Stimulated activated CD8-positive, alpha-beta memory T cell treated with anti-CD3 and anti-CD28 coated beads, Interleukin-15, amount 100 ng/mL, for 4 hours (primary cell): Measurements from ENCODE around the gene CACNG4.

Experiments used
- DNase-seq, 2 donors: peaks; one replicate each; pipeline ENCODE4 v3.0.0-alpha.2; 2020; ENCODE audit warnings: low read depth in 2 of 2

Gene CACNG4

DNA sequence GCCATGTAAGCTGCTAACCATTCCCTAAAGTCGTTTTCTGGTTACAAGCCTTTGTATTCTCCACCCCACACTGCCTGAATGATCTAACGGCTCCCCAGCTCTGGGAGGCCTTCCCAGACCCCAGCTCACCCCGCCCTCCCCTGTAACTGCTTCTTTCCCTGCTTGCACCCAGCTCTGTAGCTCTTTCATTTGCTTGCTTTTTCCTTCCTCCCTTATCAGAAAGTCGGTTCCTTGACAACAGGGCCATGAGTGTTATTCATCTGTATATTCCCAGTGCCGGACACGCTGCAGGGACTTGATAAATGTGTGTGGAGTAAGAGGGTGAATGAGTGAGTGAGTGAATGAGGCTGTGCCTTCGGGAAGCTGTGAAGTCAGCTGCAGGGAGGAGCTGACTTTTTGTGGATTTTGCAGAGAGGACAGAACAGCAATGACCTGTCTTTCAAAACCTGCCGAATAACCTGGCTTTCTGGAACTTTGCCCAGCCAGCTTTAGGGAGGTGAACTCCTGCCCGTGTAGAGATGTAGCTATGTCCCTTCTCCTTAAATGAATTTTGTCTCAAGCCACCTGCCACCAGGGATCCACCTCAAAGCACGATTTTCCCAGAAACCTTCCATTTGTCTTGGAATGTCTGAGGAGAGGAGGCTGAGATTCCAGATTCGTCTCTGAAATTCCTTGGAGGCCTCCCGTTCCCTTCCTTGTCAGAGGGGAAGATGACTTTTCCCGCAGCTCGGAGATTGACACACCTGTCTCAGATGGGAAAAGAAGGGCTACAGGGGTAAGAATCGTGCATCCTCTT lies 20.0 kb upstream of the CACNG4 start:
- no peak for DNase-seq

DNA sequence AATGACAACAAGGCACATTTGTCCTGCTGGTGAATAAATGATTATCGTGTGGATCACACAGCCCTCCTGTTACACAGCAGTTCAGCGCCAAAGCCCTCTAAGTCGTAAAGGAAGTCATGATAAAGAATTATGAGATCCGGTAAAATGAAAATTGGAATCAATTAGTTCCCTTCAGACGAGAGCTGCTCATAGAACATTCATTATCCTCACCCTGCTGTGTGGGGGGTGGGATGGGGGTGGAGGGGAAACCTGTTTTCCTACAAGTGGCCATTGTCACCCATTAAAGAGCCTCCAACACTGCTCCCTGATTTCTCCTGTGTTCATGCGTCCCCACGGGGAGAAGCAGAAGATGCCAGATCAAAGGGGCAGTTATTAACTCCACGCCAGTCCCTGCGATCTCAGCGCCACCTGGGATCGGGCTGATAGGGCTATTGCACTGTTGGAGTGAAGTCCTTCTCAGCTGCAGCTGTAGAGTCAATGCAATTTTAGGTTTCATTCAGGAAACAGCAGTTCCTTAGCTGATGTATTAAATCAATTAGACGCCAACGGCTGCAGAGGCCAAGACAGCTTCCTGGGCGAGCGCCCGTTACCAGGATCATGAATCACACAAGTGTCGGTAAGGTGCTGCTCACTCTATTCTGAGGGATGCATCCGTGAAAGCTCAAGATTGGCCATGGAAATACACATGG lies 19.2 kb upstream of the CACNG4 start:
- DNase-seq: no peak

DNA sequence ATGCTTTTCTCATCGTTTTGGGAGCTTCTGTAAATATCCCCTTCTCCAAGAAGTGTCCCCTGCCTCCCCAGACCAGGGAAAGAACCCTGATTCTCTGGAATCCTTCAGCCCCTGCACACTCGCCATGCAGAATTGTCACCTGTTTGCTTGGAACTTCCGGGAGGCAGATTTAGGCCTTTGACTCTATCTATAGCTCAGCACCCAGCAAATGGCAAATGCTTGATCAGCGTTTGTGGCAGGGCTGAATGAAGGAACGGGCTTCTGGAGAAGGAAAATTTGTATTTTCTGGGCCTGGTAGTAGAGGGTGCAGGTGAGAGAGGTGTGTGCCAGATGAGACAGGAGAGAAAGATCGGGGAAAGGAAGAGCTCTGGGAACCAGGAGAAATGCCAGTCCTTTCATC lies 18.3 kb upstream of the CACNG4 start:
- no peak for DNase-seq

DNA sequence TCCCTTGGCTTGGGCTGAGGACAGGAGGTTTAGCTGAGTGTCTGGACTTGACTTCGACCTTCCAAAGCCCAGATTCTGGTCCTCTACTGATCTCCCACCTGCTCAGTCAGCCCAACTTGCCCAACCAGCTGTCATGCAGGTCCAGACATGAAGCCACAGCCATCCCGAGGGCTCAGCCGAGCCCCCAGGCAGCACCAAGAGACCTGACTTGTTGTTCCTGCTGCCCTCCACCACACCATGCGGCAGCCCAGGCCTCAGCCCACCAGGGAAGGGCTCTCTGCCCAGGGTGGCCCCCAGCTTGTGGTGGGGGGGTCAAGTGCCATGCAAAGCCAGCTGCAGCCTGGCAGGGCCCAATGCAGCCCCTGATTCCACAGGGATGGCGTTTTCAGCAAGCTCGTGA lies 17.2 kb upstream of the CACNG4 start:
- DNase-seq: no peak

DNA sequence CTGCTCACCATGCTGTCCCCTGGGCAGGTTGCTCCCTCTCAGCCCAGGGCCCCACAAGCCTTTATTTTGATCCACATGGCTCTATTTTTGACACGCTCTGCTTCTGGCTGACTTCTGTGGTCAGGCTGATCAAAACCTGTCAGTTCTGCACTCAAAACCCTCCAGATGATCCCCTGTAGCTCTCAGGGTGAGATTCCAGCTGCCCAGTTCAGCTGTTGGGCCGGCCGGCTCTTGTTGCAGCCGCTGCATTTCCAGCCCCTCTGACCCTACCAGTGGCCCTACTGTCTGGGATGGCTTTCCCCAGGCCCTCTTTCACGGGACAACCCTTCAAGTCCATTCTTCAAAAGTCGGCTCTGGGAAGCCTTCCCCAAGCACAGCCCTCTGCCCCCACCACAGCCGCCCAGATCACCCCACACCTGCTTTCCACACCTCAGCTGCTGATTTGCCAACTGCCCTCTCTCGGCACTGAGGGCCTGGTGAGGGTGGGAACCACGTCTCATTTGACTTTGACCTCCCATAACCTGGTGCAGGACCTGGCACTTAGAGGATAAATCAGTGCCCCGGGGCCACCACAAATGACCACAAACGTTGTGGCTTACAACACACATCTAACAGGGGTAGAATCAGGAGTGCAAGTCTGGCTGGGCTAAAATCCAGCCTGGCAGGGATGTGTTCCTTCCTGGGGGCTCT lies 16.3 kb upstream of the CACNG4 start:
- no peak for DNase-seq

DNA sequence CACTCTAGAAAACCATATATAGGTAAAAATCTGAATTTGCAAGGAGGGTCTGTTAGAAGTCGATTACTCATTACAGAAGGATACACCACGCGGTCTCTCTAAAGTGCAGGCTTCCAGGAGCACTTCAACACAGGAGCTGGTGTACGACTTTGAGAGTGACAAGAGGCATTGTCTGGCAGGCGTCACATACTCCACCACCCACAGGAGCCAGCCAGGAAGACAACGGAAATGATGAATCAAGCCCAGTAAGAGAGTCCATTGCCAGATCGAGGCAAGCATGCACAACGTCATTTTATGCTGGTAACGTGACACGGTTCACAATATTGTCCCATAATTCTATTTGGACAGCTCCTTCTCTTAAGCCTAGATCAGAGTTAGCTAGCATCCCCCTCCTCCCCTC lies 15.0 kb upstream of the CACNG4 start:
- no peak for DNase-seq

DNA sequence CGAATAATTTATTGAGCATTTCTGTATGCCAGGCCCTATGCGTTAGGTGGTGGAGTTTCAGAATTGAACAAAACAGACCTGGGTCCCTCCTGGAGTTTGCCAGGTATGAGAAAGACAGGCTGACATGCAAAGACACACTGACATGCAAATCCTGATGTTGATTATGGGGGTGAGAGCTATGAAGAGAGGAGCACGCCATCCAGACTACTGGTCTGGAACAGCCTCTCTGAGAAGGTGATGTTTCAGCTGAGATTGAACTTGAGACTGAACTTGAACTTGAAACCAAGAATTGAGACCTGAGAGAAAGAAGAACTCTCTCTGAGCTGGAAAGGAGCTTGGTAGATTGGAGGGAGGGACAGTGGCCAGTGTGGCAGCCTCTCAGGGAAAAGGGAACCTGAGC lies 14.2 kb upstream of the CACNG4 start:
- no peak for DNase-seq

DNA sequence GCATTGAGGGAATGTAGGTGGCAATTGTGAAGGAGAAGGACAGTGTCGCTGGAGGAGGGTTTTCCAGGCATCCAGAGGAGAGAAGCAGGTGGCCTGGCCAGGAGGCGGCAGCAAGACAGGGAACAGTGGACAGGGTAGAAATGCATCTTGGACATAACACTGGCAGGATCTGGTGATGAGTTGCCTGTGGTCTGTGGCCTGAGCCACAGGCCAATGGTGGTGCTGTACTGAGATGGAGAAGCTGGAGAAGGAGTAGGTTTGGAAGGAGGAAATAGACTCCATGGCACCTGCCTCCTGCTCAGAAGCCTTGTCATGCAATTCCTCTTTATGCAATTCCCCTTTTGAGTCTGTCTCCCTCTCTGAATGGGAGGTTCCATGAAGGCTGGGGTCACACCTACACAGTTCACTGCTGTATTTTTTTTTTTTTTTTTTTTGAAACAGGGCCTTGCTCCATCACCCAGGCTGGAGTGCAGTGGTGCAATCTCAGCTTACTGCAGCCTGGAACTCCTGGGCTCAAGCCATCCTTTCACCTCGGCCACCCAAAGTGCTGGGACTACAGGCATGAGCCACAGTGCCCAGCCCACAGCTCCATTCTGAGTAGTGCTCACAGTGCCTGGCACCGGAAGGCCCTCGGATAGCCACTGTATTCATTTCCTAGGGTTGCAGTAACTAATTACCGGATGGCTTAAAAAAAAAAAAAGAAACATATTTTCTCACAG lies 13.5 kb upstream of the CACNG4 start:
- DNase-seq: no peak

DNA sequence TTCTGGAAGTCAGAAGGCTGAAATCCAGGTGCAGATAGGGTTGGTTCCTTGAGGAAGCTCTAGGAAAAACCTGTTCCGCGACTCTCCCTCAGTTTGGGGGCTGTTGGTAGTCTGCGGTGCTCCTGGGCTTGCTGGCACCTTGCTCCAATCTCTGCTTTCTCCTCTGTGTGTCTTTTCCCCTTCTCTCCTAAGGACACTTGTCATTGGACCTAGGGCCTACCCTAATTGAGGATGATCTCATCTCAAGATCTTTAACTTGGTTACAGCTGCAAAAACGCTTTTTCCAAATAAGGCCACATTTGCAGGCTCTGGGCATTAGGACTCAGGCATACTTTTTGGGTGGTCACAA lies 12.9 kb upstream of the CACNG4 start:
- no peak for DNase-seq

DNA sequence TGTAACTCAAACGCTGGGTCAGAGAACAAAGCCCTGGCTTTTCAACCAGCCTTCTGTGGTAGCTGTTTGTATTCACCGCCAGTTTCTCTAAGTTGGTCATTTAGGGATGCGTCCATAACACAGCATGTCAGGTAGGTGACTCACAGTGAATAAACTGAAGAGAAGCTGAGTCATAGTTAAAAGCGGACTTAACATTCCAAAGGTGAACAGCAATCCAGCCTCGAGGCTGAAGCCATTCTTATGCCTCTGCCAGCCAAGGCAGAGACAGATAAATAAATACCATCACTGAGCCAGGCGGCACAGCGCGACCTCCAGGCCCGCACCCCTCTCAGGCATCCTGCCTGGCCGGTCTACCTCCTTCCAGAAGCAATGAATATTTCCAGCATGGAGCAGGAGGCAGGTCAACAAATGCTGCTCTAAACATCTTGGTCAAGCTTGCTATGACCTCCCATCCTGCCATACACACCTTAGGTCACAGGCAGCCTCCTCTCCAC lies 12.4 kb upstream of the CACNG4 start:
- no peak for DNase-seq

DNA sequence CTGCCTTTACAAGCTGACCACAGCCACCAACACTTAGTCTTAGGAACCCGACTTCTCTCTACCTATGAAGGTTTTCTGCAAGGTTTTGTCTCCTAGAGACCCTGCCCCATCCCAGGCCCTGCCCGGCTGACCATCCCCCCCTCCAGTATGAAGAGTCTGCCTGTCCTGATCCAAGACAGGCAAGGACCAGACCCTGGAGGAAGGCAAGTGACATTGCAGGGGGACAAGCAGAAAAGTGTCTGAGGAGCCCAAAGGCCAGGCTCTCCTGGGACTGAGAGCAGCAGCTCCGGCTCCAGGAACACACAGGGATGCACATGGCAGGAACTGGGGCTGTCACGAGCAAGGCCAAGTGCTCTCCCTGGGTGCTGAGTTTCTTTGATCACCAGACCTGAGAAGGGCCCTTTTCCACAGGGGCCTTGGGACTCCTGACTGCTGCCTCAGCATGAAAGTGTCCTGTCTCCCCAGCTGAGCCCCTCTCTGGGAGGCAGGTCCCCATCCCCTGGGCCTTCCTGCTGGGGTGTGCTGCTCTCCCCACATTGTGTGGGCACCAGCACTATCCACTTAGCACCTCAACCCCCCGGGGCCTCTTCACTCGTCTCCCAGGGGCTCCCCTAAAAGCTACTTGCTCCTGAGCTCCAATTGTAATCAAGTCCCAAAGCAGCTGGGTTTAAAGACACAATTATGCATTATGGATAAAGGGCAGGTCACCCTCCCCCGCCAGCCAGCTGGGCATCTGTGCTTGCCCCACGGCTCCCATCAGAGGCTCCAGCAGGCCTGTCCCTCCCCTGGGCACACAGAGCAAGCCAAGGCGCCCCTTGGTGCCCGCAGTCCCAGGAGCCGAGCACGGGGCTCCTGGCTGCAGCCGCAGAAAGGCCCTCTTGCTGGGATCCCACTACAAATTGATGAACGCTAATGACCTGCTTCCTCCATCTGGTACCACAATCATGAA lies 11.6 kb upstream of the CACNG4 start:
- no peak for DNase-seq

DNA sequence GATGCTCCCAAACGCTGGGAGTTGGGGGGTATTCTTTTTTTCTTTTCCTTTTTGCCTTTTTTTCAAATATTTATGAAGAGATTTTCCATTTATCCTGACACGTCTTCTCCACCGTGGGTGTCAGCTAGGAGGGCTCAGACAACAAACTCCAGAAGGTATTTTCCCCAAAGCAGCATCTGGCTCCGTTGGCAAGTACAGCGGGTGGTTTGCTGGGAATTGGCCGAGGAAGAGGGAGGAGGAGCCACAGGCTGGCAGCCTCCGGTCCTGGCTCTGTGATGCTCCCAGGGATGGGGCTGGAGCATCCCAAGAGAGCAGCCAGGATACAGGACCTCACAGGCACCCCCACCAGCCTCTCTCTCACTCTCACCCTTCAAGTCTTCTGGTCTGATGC lies 10.9 kb upstream of the CACNG4 start:
- DNase-seq: no peak

DNA sequence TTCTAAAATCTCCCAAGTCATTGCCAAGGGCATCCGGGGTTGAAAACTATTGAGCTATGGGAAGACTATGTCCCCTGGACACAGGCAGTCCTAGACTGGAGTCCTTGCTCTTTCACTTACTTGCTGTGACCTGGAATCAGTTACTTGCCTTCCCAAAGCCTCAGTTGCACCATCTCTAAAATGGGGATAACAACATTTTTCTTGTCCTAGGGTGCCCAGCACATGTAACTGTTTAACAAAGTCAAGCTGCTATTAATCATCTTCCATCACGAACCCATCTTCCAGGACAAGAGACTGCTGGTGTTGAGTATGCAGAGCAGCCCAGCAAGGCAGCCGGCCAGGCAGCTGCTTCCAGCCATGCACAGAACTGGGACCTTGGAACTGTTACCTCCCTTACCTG lies 9.9 kb upstream of the CACNG4 start:
- no peak for DNase-seq

DNA sequence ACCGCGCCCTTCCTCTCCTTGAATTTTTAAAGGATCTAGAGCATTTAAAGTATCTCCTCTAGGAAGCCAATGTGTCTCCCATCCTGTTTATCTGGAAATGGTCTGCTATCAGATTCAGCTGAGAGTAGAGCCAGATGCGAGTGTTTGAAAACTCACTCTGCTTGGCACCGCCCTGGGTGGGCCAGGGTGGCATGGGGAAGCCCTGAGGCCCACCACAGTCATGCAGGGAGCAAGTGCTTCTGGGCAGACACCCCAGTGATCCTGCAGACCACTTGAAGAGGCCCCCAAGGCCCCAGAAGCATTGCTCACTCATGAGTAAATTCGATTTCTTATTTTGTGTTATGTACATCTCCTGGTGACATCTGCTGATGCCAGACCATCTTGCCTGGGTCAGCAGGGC lies 8.7 kb upstream of the CACNG4 start:
- DNase-seq: no peak

DNA sequence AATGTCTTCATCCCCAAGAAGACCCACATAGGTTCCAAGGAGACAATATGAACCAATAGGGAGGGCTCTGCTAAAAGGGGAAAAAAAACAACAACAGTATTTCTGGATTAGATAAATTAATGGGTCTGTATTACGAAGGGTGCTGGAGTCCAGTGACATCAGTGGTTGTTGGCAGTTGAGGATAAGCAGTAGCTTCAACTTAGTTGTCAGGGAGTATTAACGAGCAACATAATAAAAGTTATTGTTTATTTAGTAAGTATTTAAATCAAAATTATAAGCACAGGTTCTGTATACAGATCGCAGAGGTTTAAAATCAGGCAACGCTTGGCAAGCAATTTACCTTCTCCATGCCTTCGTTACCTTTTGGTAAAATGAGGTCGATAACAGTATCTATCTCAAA lies 7.6 kb upstream of the CACNG4 start:
- DNase-seq: no peak

DNA sequence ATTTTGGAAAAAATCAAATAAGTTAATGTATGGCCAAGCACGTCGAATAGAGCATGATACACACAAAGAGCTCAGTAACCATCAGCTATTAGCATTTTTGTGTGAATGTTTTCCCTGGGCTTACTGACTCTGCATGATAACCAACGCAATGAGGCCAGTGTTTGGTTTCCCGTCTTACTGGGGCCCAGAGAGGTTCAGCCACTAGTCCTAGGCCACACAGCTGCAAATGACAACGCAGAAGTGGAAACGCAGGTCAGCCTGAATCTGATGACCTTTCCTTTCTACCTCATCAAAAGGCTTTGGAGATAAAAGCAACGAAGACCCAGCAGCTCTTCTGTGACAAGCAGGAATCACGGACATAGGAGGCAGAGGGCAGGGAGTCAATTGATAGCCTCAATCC lies 7.2 kb upstream of the CACNG4 start:
- DNase-seq: no peak

DNA sequence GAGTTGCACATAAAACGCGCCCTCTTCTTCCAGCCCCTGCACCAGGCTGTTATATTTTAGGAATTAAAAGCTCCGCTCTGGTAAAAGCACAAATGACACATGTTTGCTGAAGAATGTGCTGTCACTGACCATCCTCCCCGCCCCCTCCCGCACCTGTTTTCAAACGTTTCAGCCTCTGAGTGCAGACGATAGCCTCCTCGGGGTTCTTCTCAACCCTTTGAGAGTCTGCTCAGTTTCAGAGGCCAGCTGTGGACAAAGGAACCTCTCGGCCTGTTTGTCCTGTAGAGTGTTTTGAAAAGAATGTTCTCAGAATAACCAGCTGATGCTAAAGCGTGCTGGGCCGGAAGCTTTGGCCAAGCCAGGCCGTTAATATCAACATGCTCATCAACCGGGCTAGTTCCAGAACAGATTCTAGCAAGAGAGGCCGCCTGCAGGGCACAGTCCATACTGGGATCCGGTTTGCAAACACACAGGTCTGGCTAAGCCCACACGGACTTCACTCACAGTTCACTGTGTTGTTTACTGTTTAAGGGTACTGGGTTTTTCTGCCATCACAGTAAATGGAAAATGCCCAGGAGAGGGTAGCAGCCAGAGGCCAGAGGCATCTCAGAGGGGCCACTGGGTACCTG lies 6.4 kb upstream of the CACNG4 start:
- DNase-seq: no peak

DNA sequence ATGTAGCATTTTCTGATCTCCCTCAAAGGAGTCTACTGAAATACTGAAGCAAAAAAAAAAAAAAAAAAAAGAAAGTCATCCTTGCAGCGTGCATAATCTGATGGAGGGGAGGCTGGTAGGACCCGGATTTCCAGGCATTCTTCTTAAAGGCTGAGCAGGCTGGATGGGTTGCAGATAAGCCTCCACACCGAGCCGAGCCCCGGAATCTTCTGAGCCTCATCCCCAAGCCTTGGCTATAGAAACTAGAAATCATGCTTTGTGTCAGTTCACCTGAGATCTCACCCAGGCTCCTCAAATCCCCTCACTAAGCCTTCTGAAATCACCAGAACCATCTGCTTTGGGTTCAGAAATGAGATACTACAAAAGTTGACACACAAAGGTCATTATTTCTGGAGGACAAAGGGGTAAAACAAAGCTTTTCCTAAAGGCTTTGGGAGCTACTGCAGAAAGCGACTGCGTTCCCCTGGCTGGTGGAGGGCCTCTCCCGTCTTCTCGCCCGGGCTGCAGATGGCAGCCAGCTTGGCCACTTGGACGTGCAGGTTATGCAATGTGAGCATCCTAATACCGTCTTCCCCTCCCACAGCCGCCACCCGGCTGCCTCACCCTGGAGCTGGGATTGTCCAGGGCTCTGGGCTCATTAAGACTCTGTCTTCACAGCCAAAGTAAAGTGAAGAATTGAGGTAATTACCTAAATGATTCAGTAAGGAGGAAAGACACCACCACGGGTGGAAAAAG lies 4.7 kb upstream of the CACNG4 start:
- DNase-seq: no peak

DNA sequence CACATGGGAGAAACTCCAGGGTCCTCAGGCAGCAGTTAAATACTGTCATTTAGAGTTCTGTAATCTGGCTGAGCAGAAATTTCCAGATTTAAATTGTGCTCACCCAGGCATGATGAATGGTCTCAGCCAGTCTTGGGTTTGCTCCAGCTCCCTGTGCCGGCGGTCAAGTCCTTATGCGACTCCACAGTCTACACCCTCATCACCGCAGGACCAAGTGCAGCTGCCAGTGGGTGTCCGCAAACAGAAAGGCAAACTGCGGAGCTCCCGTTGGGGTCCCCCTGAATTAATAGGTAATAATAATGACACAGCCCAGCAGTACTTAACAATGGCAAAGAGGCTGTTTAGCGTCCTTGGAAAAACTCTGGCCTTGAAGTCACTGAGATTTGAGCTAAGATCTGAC lies 3.9 kb upstream of the CACNG4 start:
- no peak for DNase-seq

DNA sequence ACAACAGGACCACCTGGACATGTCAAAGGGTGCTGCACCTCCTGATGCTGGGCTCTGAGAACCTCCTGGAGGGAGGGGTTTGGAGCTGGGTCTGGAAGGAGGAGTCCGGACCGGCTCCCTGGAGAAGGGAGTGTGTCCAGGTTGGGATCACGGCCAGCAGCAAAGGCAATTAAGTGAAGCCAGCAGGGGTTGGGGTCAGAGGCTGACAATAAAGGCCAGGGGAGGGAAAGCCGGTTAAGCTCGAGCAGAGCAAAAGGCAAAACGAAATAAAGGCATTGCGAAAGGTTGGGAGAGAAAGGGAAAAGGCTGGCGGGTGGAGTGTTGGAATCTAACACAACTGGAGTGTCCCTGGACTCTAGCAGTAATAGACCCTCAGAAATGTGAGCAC lies 992 bp upstream of the CACNG4 start:
- no peak for DNase-seq
